HUDEP-2 (cell line): ENCODE data around the gene ALG8.
"Not testable (repeated sequence)": the region's sequence is repeated elsewhere in the genome, so short reads cannot be mapped to it uniquely, and the experiment has no call there.

Source experiments
- DNase-seq, 76 experiments: peaks; one replicate each; lab custom pipeline; 2025; ENCODE audit not compliant: unreplicated experiment in 76 of 76; lab: John Stamatoyannopoulos, UW

The ALG8 gene

DNA sequence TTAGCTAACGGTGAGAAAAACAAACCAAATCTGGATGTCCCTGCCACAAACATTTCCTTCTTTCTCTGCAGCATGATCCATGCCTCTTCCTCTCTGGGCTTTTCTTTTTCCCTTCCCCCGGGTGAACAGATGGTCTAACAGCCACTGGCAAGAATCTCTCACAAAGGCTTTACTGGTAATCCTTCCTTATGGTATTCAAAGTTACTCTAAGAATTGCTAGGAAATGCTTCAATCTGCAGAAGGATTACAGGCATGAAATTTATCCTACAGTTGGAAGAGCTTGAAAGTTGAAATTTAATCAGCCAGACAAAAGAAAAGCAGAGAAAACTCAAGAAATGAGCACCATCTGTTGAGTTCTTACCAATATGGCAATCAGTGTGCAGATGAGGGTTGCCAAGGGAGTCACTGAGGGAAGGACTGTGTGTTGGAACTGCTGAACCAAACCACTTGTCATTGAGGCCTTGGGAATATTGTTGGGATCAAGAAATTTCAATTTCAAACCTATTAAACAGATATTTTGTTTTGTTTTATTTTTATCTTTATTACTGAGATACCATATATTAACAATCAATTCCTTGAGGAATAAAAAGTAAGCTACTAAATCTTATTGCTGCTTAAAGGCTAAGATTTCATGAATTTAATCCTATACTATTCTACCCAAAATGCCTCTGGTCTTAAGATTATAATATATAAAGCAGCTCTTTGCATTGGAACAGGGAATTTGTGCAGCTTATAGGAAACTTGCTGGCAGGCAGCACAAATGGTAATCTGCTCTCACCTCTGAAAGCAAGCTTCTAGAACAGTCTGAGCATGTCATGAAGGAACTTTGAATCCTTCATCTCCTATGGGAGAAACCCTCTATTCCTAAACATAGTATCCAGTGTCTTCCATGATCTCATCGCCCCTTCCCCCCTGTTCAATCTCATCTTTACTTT is 30.1 kb downstream of the ALG8 start:
- no peak for DNase-seq

DNA sequence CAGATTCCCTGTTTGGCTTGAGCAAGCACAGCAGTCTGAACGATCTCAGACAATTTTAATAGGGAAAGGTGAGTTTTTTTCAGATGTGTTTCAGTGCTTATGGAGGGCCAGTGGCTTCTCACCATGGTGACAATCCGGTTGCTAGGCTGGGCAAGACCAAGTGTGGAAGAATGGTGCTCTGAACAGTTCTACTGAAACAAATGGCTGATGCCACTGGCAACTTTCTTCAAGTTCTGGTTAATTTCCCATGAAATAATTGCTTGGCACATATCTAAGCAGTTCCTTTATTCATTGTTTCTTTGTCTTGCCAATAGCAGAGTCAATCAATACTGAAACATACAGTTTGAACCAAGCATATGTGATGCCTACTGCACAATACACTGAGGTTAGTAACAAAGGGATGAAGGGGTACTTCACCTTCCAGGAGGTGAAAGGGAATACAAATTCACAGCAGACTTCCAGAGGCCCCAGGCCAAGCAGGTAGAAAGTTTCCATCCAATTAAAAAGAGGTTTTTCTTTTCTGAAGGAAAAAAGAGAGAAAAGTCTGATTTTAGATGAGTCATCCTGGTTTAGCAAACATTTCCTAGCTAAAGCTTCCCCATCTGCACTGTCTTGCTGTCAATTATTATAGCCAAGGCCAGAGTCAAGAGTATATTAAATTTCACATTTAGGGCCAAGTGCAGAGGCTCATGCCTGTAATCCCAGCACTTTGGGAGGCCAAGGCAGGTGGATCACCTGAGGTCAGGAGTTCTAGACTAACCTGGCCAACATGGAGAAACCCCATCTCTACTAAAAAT is 38.6 kb downstream of the ALG8 start:
- DNase-seq = no peak

DNA sequence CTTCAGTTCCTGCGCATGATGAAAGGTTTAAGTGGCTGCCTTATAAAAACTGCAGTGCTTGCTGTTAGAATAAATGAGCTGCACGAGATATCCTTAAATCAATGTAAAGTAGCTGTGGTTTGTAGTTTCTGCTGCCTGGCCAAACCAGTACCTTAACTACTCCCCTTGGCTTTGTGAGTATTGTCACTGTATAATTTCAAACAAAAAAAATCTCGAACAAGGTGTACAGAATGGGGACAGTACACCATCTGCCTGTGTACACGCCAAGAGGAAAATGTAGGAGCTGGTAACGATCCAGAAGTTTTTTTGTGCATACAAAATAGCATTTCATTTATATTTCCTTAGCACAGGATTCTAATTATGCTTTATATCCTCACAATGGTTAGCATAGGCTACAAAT is 39.2 kb downstream of the ALG8 start:
- DNase-seq = no peak

DNA sequence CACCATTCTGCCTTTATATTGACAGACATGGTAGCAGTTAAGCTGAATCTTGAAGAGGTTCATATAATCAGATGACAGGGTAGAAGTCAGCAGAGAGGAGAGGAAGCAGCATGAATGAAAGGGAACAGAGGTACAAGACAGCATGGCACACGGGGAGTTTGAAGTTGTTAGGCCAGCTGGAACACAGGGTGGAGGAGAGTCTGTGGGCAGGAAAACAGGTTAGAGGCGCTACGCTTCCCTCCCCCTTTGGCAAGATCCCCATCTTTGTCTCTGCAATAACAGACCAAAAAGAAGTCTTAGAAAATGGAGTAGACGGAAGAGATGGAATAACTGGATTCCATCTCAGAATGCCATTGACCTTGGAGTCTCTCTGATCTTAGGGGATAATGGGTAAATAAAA is 39.8 kb downstream of the ALG8 start:
- DNase-seq = no peak

DNA sequence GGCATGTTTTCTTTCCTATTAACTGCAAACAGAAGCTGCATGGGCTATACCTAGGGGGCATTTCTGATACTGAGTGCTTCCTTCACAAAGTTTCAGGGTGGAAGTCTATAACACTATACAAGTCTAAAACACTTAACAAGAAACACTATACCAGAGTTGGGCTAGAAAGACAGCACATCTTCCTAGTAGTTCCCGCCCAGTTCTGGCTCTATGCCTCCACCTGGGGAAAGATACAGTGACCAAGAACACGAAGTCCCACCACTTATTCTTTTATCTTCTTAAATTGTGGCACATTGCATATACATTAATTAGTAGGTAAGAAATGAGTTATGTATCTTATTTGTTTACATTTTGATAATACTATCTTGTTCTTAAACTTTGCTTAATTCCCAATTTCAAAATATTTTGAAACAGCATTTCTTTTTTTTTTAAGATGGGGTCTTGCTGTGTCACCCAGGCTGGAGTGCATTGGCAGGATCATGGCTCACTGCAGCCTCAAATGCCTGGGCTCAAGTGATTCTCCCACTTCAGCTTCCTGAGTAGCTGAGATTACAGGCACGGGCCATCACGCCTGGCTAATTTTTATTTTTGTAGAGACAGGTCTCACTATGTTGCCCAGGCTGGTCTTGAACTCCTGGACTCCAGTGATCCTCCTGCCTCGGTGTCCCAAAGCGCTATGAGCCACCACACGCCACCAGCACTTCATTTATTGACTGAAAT is 41.6 kb downstream of the ALG8 start:
- DNase-seq = no peak

DNA sequence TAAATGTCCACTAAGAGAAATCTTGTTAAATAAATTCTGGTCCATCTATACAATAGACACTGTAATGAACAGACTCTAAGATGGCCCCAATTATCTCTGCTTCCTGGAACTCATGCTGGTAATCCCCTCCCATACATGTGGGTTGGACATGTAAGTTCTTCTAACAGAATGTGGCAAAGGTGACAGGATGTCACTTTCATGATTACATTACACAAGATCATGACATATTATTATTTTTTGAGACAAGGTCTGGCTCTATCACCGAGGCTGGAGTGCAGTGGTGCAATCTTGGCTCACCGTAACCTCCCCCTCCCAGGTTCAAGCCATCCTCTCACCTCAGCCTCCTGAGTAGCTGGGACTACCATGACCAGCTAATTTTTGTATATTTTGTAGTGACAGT is 45.2 kb downstream of the ALG8 start:
- no peak for DNase-seq

DNA sequence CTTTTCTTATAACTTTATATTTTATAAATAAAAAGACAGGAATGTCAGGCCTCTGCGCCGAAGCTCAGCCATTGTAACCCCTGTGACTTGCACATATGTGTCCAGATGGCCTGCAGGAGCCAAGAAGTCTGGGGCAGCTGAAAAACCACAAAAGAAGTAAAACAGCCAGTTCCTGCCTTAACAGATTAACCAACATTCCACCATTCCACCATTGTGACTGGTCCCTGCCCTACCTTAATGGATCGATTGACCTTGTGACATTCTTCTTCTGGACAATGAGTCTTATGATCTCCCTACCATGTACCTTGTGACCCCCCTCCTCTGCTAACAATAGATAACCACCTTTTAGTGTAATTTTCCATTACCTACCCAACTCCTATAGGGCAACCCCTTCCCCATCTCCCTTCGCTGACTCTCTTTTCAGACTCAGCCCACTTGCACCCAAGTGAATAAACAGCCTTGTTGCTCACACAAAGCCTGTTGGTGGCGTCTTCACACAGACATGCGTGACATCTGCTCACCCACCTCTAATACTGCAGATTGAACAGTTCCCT is 52.8 kb downstream of the ALG8 start:
- not testable (repeated sequence) for DNase-seq

DNA sequence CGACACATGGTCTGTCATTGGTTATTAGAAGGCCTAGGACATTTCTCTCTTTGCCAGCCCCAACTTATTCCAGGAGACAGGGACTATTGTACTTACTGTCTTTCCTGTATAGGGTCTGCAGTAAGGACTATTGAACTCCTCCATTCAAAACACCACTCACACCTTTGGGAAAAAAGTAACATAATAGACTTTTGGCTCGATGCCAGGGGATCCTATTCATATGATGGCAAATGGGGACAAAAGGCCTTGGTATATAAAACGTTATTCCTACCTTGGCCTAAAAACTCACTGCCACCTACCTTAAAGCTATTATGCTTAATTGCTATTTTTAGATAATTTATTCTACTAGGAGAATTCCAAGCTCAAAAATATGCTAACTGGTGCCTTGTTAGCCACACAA is 53.5 kb downstream of the ALG8 start:
- no peak for DNase-seq

DNA sequence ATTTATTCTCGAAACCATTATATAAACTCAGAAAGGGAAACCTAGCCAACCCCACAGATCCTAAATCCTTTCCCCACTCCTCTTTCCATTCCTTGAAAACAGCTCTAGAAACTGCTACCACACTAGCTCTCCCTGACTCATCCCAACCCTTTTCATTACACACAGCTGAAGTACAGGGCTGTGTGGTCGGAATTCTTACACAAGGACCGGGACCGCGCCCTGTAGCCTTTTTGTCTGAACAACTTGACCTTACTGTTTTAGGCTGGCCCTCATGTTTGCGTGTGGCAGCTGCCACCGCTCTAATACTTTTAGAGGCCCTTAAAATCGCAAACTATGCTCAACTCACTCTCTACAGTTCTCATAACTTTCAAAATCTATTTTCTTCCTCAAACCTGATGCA is 54.9 kb downstream of the ALG8 start:
- DNase-seq = not testable (repeated sequence)

DNA sequence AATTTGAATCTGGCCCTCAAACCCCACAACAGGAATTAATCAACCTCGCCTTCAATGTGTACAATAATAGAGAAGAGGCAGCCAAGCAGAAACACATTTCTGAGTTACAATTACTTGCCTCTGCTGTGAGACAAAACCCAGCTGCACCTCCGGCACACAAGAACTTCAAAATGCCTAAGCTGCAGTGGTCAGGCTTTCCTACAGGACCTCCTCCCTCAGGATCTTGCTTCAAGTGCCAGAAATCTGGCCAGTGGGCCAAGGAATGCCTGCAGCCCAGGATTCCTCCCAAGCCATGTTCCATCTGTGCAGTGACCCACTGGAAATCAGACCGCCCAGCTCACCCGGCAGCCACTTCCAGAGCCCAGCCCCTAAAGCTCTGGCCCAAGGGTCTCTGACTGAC is 56.4 kb downstream of the ALG8 start:
- DNase-seq = no peak

DNA sequence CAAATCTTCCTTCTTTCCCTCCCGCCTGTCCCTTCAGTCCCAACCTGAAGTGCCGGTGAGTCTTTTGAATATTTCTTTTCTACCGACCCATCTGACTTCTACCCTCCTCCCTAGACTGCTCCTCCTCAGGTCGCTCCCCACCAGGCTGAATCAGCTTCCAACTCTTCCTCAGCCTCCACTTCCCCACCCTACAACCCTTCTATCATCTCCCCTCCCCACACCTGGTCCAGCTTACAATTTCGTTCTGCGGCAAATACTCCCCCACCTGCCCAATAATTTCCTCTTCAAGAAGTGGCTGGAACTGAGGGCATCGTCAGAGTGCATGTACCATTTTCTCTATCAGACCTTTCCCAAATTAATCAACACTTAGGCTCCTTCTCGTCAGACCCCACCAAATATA is 57.3 kb downstream of the ALG8 start:
- DNase-seq = no peak

DNA sequence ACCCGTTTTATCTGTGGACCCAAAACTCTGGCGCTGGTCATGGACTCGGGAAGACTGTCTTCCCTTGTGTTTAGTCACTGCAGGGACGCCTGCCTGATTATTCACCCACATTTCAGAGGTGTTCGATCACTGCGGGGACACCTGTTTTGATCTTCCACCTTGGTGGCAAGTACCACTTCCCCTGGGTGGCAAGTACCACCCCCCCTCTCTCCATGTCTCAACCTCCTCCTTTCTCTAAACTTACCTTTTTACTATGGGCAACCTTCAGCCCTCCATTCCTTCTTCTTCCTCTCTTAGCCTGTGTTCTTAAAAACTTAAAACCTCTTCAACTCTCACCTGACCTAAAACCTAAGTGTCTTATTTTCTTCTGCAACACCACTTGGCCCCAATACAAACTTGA is 57.8 kb downstream of the ALG8 start:
- DNase-seq = no peak

DNA sequence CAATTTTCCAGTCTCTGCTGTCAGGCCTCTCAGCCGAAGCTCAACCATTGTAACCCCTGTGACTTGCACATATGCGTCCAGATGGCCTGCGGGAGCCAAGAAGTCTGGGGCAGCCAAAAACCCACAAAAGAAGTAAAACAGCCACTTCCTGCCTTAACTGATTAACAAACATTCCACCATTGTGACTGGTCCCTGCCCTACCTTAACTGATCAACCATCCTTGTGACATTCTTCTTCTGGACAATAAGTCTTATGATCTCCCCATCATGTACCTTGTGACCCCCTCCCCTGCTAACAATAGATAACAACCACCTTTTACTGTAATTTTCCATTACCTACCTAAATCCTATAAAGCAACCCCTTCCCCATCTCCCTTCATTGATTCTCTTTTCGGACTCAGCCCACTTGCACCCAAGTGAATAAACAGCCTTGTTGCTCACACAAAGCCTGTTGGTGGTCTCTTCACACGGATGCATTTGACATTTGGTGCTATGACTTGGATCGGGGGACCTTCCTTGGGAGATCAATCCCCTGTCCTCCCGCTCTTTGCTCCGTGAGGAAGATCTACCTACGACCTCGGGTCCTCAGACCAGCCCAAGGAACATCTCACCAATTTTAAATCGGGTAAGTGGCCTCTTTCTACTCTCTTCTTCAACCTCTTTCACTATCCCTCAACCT is 58.5 kb downstream of the ALG8 start:
- DNase-seq = peak in 6 of 76 experiments; percentile 5 to 18 (median 11)

DNA sequence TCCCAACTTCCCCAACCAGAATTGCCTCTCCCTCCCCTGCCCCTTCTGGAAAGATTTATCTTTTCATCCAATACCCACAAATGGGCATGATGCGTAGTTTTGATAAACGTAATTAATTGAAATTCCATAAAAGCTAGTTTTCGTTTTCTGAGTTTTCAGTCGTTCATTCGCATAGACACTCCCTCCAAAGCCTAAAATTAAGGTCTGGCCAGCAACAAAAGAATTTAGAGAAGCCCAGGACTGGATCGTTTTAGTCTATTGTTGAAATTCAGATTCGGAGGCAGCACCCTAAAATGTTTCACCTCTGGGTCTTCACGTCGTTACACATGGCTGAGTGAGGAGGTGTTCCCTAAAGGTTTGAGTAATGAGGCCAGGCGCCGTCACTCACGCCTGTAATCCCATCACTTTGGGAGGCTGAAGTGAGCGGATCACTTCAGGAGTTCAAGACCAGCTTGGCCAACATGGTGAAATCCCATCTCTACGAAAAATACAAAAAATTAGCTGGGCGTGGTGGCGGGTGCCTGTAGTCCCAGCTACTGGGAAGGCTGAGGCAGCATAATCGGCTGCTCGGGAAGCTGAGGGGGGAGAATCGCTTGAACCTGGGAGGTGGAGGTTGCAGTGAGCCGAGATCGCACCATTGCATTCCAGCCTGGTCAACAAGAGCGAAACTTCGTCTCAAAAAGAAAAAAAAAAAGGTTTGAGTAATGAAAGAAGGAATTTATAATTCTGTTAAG is 59.2 kb downstream of the ALG8 start:
- DNase-seq = peak in 1 of 76 experiments; percentile 6

DNA sequence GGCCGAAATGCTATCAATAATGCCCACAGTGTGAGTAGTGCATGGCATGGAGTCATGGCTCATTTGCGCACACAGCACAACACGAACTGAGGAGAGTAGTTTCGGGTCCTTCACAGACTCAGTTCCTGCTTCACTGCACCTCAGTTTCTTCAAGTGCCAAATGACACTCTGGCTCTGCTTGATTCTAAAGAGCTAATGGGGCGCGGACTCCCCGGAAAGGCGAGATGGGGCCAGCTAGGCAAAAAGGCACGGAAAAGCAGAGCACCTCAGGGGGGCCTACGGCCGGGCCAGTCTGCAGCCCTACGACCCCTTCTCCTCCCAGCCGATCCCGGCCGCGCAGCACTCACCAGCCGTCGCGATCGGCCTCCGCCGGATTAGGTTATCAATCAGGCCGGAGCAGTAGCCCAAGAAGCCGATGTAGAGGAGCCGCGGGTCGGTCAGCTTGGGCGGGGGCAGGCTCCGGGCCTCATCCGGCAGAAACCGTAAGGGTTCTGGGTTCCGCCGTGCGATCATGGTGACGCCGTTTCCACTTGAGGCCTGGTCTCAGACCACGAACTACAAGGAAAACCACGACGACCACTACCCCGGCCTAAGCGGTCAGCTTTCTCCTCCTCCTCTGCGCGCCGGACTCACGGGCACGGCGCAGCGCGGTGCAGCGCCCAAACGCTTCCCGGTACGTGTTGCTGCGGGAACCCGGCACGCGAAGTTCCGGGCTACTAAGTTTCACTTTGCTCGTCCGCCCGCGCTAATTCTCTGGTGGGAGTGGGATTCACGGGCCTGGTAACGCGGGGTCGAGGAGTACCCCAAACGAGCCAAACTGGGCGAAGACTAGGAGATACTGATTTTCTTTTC is 60.0 kb downstream of the ALG8 start, which contains the start of gene NDUFC2:
Gene NDUFC2, minus strand, starts transcription at position 631 of the 852 bp plus-strand sequence. Its CDS starts 118 bp downstream, at position 513.
- DNase-seq = peak in 71 of 76 experiments; percentile 5 to 79 (median 49)

DNA sequence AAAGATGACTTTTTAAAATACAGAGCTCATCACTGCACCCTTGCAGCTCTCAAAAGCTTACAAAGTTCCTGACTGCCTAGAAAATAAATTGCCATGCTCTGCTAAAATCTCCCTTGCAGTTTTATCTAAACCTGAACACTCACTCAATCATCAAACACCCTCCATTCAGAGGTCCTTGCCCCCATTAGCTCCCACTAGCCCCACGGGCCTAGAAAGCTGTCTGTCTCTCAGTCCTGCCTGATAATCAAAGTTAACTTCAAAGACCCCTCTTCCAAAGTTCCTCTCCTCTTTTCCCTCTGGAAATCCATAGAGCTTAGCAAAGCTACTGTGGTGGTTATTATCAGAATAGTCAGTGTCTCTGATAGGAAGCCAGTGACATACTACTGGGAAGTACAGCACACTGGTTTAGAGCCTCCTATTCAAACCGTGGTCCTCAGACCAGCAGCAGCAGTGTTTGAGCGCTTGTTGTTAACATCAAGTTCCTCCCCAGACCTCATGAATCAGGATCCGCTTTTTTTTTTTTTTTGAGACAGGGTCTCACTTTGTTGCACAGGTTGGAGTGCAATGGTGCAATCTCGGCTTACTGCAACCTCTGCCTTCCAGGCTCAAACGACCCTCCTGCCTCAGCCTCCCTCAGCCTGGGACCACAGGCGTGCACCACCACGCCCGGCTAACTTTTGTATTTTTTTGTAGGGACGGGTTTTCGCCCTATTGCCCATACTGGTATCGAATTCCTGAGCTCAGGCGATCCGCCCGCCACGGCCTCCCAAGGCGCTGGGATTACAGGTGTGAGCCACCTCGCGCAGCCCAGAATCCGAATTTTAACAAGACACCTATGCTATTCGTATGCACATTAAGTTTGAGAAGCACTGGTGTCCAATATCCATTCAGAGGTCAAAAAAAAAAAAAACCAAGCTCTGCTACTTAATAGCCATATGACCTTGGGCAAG is 60.9 kb downstream of the ALG8 start:
- DNase-seq = no peak

DNA sequence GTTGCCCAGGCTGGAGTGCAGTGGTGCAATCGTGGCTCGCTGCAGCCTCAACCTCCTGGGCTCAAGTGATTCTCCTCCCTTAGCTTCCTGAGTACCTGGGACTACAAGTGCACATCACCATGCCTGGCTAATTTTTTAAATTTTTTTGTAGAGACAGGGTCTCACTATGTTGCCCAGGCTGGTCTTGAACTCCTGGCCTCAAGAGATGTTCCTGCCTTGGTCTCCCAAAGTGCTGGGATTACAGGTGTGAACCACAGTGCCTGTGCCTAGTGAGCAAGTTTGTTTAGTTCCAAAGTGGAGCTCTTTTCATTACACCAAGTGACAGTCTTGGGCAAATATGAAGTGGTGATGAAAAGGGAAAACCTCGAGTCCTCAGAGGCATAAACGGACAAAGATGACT is 61.8 kb downstream of the ALG8 start:
- DNase-seq = not testable (repeated sequence)
